ENCODE measurements around the gene TNPO3. TPM values are rescaled to one million over a fixed set of nuclear protein-coding genes. Genes with fewer than 3 reads are reported as not detected.

TNPO3 gene
- total RNA-seq, 2 donors from 2014 or later, result 15.8 to 23.9 TPM

GRCh38 chr7:129078455-129078854 lies 23.5 kb upstream of the TNPO3 start:
- no peaks in the 10 kb centered on the region for H3K36me3 ChIP-seq (replicated peaks in 1 of 2; ENCODE audit: insufficient read depth in 1 of 2, low read depth in 2 of 2)
- TF ChIP-seq POLR2A (IDR thresholded peaks at IDR 0.05), result no peak
- TF ChIP-seq, protein P1, sequence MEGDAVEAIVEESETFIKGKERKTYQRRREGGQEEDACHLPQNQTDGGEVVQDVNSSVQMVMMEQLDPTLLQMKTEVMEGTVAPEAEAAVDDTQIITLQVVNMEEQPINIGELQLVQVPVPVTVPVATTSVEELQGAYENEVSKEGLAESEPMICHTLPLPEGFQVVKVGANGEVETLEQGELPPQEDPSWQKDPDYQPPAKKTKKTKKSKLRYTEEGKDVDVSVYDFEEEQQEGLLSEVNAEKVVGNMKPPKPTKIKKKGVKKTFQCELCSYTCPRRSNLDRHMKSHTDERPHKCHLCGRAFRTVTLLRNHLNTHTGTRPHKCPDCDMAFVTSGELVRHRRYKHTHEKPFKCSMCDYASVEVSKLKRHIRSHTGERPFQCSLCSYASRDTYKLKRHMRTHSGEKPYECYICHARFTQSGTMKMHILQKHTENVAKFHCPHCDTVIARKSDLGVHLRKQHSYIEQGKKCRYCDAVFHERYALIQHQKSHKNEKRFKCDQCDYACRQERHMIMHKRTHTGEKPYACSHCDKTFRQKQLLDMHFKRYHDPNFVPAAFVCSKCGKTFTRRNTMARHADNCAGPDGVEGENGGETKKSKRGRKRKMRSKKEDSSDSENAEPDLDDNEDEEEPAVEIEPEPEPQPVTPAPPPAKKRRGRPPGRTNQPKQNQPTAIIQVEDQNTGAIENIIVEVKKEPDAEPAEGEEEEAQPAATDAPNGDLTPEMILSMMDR (IDR thresholded peaks at IDR 0.05), result no peak
- no peak overlapping the region for H3K4me3 ChIP-seq
- DNase-seq (no peak), ATAC-seq (no peak)
- intact Hi-C loops (cut with DNase I), result no loop called here
- 71 to 75% methylated on average over 2 of the region's 2 CpGs for WGBS, 2 donors
- H3K27ac ChIP-seq, result no peak overlapping the region
- no peaks in the 10 kb centered on the region for H3K9me3 ChIP-seq
- no peaks in the 10 kb centered on the region for H3K27me3 ChIP-seq
- no peaks in the 10 kb centered on the region for H3K4me1 ChIP-seq

DNA sequence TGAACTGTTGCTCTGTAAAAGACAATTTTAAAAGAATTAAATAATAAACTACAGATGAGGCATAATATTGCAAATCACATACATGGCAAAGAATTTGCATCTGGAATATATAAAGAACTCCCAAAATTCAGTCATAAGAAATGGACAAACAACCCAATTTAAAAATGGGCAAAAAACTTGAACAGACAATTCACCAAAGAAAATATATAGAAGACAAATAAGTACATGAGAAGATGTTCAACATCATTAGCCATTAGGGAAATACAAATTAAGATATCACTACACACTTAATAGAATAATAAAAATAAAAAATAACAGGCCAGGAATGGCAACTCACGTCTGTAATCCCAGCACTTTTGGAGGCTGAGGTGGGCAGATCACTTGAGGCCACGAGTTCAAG lies 22.0 kb upstream of the TNPO3 start:
- H3K9me3 ChIP-seq, result no peaks in the 10 kb centered on the region
- no peak overlapping the region for H3K27ac ChIP-seq
- H3K4me3 ChIP-seq, result no peak overlapping the region
- intact Hi-C loops (cut with DNase I), result no loop called here
- no peak for ATAC-seq
- 43 to 65% methylated on average over 2 of the region's 2 CpGs for WGBS, 2 donors
- no peaks in the 10 kb centered on the region for H3K27me3 ChIP-seq
- no peaks in the 10 kb centered on the region for H3K4me1 ChIP-seq
- no peaks in the 10 kb centered on the region for H3K36me3 ChIP-seq (replicated peaks in 1 of 2; ENCODE audit: insufficient read depth in 1 of 2, low read depth in 2 of 2)
- TF ChIP-seq, protein P1 (IDR thresholded peaks at IDR 0.05), result no peak
- TF ChIP-seq POLR2A (IDR thresholded peaks at IDR 0.05), result no peak
- DNase-seq, result no peak

DNA sequence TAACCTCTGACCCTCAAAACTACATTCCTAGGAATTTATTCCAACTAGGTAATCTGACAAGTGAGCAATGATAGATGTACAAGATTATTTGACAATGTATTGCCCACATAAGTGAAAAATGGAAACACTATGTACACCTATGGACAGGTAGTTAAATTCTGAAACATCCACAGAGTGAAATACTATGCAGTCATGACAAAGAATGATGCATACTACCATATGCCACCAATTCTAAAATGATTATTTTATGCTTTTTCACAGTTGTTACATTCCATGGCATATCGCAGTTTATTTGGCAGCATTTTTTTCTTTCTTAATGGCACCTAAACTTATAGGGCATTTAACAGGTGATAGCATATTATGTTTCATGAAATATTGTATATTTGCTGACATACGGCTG lies 20.1 kb upstream of the TNPO3 start:
- intact Hi-C loops (cut with DNase I), result no loop called here
- 88 to 90% methylated on average over 2 of the region's 2 CpGs for WGBS, 2 donors
- no peak for TF ChIP-seq POLR2A (IDR thresholded peaks at IDR 0.05)
- TF ChIP-seq, protein P1 (IDR thresholded peaks at IDR 0.05), result no peak

DNA sequence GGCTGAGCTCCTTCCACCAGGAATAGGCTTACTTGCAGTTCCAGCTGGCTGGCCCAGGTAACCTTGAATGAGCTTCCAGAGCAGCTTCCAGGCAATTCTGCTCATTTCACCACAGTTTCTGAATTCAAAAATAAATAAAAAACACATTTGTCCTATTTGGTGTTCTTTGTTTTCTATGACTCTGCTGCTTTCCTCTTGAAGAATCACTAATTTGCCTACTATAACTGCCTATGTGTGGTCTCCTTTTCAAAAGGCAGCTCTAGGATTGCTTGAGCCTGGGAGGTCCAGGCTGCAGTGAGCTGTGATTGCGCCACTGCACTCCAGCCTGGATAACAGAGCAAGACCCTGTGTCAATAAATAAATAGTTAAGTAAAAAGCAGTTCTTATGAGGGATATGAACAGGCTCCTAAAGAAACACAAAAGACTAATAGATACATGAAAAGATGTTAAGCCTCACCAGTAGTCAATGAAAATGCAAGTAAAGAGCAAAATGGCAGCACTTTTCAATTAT lies 19.5 kb upstream of the TNPO3 start:
- no peak for ATAC-seq
- no peaks in the 10 kb centered on the region for H3K4me1 ChIP-seq
- intact Hi-C loops (cut with DNase I), result no loop called here
- H3K9me3 ChIP-seq, result no peaks in the 10 kb centered on the region
- TF ChIP-seq, protein P1 (IDR thresholded peaks at IDR 0.05), result no peak
- TF ChIP-seq POLR2A (IDR thresholded peaks at IDR 0.05), result no peak
- H3K36me3 ChIP-seq (replicated peaks in 1 of 2; ENCODE audit: insufficient read depth in 1 of 2, low read depth in 2 of 2), result no peaks in the 10 kb centered on the region
- no peak for DNase-seq
- 79 to 92% methylated on average over 1 of the region's 1 CpG for WGBS, 2 donors
- no peak overlapping the region for H3K4me3 ChIP-seq
- no peak overlapping the region for H3K27ac ChIP-seq
- H3K27me3 ChIP-seq, result no peaks in the 10 kb centered on the region

More for the DNA sequence above, 20.1 kb upstream of the TNPO3 start:
- Histone ChIP-seq H3K4me3 (no peak overlapping the region), H3K9me3 (no peaks in the 10 kb centered on the region), H3K4me1 (no peaks in the 10 kb centered on the region), H3K27me3 (no peaks in the 10 kb centered on the region), H3K27ac (no peak overlapping the region), H3K36me3 (replicated peaks in 1 of 2; ENCODE audit: insufficient read depth in 1 of 2, low read depth in 2 of 2) (no peaks in the 10 kb centered on the region)
- DNase-seq (no peak), ATAC-seq (no peak)

- H3K4me1 ChIP-seq, result no peaks in the 10 kb centered on the region
- DNase-seq (no peak), ATAC-seq (no peak)
- no peak overlapping the region for H3K27ac ChIP-seq
- H3K27me3 ChIP-seq, result no peaks in the 10 kb centered on the region
- WGBS, 2 donors, result 72 to 82% methylated on average over 4 of the region's 4 CpGs
- H3K36me3 ChIP-seq (replicated peaks in 1 of 2; ENCODE audit: insufficient read depth in 1 of 2, low read depth in 2 of 2), result no peaks in the 10 kb centered on the region
- intact Hi-C loops (cut with DNase I), result no loop called here
- no peak for TF ChIP-seq POLR2A (IDR thresholded peaks at IDR 0.05)
- TF ChIP-seq, protein P1 (IDR thresholded peaks at IDR 0.05), result no peak
- H3K9me3 ChIP-seq, result no peaks in the 10 kb centered on the region
- no peak overlapping the region for H3K4me3 ChIP-seq
Measured at GRCh38 chr7:129073738-129074137, 18.8 kb upstream of the TNPO3 start.
